Measurements from ENCODE around the gene TIMM50. TPM values are rescaled to one million over a fixed set of nuclear protein-coding genes. Genes with fewer than 3 reads are reported as not detected.
A peak's percentile ranks its signal among the peaks of the same experiment; 100 is the strongest.

TIMM50 gene
- total RNA-seq, 1 donor from 2014 or later, result 68.9 TPM

- TF ChIP-seq, protein P1, sequence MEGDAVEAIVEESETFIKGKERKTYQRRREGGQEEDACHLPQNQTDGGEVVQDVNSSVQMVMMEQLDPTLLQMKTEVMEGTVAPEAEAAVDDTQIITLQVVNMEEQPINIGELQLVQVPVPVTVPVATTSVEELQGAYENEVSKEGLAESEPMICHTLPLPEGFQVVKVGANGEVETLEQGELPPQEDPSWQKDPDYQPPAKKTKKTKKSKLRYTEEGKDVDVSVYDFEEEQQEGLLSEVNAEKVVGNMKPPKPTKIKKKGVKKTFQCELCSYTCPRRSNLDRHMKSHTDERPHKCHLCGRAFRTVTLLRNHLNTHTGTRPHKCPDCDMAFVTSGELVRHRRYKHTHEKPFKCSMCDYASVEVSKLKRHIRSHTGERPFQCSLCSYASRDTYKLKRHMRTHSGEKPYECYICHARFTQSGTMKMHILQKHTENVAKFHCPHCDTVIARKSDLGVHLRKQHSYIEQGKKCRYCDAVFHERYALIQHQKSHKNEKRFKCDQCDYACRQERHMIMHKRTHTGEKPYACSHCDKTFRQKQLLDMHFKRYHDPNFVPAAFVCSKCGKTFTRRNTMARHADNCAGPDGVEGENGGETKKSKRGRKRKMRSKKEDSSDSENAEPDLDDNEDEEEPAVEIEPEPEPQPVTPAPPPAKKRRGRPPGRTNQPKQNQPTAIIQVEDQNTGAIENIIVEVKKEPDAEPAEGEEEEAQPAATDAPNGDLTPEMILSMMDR (IDR thresholded peaks at IDR 0.05), result no peak
- H3K9me3 Mint-ChIP-seq, result no peaks in the 10 kb centered on the region
- ATAC-seq (ENCODE audit: low read depth) (peak; percentile 62), DNase-seq (peak; percentile 81)
- CTCF ChIA-PET, result interaction anchor here (0.6 to 1.4 kb wide), 8 partner anchors 12 to 91 kb away, joined by 3 to 5 read pairs (median 4); partner anchors contain the start of genes PLEKHG2 and RPS16
- intact Hi-C loops (cut with micrococcal nuclease), result loop anchor here (1.0 to 10.0 kb wide), 2 partner anchors 29 to 1102 kb away; partner anchors contain the start of genes EID2B and LTBP4
- no peaks in the 10 kb centered on the region for H3K36me3 Mint-ChIP-seq (ENCODE audit: low read depth)
- H3K27me3 Mint-ChIP-seq, result peaks cover 46% of the 10 kb centered on the region
- no peak overlapping the region for H3K4me3 Mint-ChIP-seq
- H3K27ac Mint-ChIP-seq, result no peak overlapping the region
- peaks cover 41% of the 10 kb centered on the region for H3K4me1 Mint-ChIP-seq
- POLR2A ChIA-PET, result interaction anchor here (0.6 to 1.2 kb wide), 2 partner anchors 67 to 1401 kb away, joined by 3 to 5 read pairs; partner anchors contain the start of gene RPS16
These were observed 22.2 kb downstream of the TIMM50 start for GRCh38 chr19:39502640-39503417.

DNA sequence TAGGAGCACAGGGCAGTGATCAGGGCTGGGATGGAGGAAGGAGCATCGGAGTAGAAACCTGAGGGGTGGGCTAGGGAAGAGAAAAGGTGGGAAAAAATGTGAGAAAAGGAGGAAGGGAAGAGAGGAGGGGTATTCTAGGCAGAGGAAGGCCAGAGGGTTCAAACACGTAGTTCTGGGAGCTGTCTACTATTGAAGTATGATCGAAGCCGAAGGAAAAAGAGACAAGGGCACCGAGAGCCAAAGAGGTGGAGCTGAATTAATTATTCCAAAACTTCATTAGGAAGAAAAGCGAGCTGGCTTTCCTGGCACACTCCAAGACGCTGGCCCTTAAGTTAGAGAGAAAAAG lies 25.9 kb downstream of the TIMM50 start:
- H3K27me3 Mint-ChIP-seq, result peaks cover 31% of the 10 kb centered on the region
- H3K4me1 Mint-ChIP-seq, result peaks cover 25% of the 10 kb centered on the region
- TF ChIP-seq, protein P1 (IDR thresholded peaks at IDR 0.05), result no peak
- H3K4me3 Mint-ChIP-seq, result peak overlapping the region; percentile 62
- H3K27ac Mint-ChIP-seq, result no peak overlapping the region
- CTCF ChIA-PET, result no interaction called here
- POLR2A ChIA-PET, result interaction anchor here (1.0 kb wide), 1 partner anchor 105 kb away, joined by 3 read pairs; no protein-coding TSS in a partner anchor
- no peak for ATAC-seq (ENCODE audit: low read depth)
- intact Hi-C loops (cut with micrococcal nuclease), result loop anchor here (10.0 kb wide), 1 partner anchor 1098 kb away; the partner anchor contains the start of gene LTBP4
- no peaks in the 10 kb centered on the region for H3K36me3 Mint-ChIP-seq (ENCODE audit: low read depth)
- no peaks in the 10 kb centered on the region for H3K9me3 Mint-ChIP-seq
- DNase-seq, result no peak

DNA sequence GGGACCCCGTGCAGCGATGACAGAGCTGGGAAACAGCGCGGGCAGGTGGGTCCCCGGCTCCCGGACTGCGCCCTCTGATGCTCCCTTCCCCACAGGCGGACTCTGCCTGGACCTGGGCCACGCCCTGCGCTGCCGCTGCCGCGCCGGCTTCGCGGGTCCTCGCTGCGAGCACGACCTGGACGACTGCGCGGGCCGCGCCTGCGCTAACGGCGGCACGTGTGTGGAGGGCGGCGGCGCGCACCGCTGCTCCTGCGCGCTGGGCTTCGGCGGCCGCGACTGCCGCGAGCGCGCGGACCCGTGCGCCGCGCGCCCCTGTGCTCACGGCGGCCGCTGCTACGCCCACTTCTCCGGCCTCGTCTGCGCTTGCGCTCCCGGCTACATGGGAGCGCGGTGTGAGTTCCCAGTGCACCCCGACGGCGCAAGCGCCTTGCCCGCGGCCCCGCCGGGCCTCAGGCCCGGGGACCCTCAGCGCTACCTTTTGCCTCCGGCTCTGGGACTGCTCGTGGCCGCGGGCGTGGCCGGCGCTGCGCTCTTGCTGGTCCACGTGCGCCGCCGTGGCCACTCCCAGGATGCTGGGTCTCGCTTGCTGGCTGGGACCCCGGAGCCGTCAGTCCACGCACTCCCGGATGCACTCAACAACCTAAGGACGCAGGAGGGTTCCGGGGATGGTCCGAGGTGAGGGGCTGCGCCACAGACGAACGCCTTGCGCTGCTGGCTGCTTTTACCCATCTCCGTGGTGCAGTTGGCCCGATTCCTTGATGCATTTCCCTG lies 26.5 kb downstream of the TIMM50 start:
- H3K4me1 Mint-ChIP-seq, result peaks cover 25% of the 10 kb centered on the region
- no peak overlapping the region for H3K27ac Mint-ChIP-seq
- no peaks in the 10 kb centered on the region for H3K36me3 Mint-ChIP-seq (ENCODE audit: low read depth)
- ChIA-PET POLR2A (interaction anchor here (1.0 to 1.3 kb wide), 2 partner anchors 62 to 106 kb away, joined by 3 to 5 read pairs; partner anchors contain the start of gene SUPT5H), CTCF (interaction anchor here (0.9 to 1.3 kb wide), 2 partner anchors 18 to 71 kb away, joined by 3 read pairs; partner anchors contain the start of gene RPS16)
- ATAC-seq (ENCODE audit: low read depth) (peak; percentile 78), DNase-seq (peak; percentile 59)
- intact Hi-C loops (cut with micrococcal nuclease), result loop anchor here (10.0 kb wide), 1 partner anchor 1098 kb away; the partner anchor contains the start of gene LTBP4
- TF ChIP-seq, protein P1 (IDR thresholded peaks at IDR 0.05), result no peak
- peak overlapping the region; percentile 83 for H3K4me3 Mint-ChIP-seq
- no peaks in the 10 kb centered on the region for H3K9me3 Mint-ChIP-seq
- H3K27me3 Mint-ChIP-seq, result peaks cover 31% of the 10 kb centered on the region

- Mint-ChIP-seq H3K4me1 (peaks cover 25% of the 10 kb centered on the region), H3K9me3 (no peaks in the 10 kb centered on the region), H3K27ac (no peak overlapping the region), H3K36me3 (ENCODE audit: low read depth) (no peaks in the 10 kb centered on the region), H3K4me3 (peak overlapping the region; percentile 83), H3K27me3 (peaks cover 31% of the 10 kb centered on the region)
- ATAC-seq (ENCODE audit: low read depth), result no peak
- no peak for DNase-seq
- ChIA-PET CTCF (interaction anchor here (0.9 to 1.3 kb wide), 2 partner anchors 17 to 72 kb away, joined by 3 read pairs; partner anchors contain the start of gene RPS16), POLR2A (interaction anchor here (1.3 kb wide), 1 partner anchor 63 kb away, joined by 5 read pairs; the partner anchor contains the start of gene SUPT5H)
- intact Hi-C loops (cut with micrococcal nuclease), result loop anchor here (10.0 kb wide), 1 partner anchor 1097 kb away; the partner anchor contains the start of gene LTBP4
- TF ChIP-seq, protein P1 (IDR thresholded peaks at IDR 0.05), result no peak
These were observed 27.2 kb downstream of the TIMM50 start for GRCh38 chr19:39507715-39508364.
